C4-2B (cell line): Measurements from ENCODE around the gene SSRP1.

Experiments
- ZFX ChIP-seq: fragments of 450-650 bp; IDR thresholded peaks from 2 replicates; pipeline ENCODE4 v1.6.1; 2017
- TF ChIP-seq, protein P1 (sequence below): fragments of 450-650 bp; conservative IDR thresholded peaks from 2 replicates; pipeline ENCODE4 v1.5.1; 2017; ENCODE audit warnings: mild to moderate bottlenecking

DNA sequence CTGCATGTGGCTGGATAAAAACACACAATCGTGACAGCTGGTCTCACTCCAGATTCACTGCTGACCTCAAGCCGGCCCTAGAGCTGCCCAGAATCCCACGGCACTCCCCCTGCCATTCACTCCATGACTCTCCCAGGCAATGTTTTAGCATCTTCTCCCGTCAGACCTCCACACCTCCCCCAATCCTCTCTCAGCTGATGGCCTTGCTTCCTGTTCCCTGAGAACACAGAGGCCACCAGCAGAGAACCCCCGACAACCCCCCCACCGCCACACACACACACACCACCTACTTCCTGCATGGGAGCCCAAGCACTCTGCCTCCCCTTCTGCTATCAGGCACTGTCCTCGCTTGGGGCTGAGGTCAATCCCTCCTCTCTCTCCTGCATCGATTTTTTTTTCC is 20.2 kb downstream of the SSRP1 start:
- TF ChIP-seq, protein P1, sequence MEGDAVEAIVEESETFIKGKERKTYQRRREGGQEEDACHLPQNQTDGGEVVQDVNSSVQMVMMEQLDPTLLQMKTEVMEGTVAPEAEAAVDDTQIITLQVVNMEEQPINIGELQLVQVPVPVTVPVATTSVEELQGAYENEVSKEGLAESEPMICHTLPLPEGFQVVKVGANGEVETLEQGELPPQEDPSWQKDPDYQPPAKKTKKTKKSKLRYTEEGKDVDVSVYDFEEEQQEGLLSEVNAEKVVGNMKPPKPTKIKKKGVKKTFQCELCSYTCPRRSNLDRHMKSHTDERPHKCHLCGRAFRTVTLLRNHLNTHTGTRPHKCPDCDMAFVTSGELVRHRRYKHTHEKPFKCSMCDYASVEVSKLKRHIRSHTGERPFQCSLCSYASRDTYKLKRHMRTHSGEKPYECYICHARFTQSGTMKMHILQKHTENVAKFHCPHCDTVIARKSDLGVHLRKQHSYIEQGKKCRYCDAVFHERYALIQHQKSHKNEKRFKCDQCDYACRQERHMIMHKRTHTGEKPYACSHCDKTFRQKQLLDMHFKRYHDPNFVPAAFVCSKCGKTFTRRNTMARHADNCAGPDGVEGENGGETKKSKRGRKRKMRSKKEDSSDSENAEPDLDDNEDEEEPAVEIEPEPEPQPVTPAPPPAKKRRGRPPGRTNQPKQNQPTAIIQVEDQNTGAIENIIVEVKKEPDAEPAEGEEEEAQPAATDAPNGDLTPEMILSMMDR, result no peak
- no peak for TF ChIP-seq ZFX
